H1 (cell line): ENCODE results near the gene C5. TPM values are rescaled to one million over a fixed set of nuclear protein-coding genes. Genes with fewer than 3 reads are reported as not detected.

ENCODE experiments used
- CTCF ChIA-PET: fragments of 300-600 bp; sonication (Branson Sonifier 250); formaldehyde crosslinking; loops from one replicate; lab custom pipeline; 2021; ENCODE audit not compliant: partially characterized antibody; lab: Charles Lee
- POLR2A ChIA-PET: fragments of 300-600 bp; sonication (Branson Sonifier 250); formaldehyde crosslinking; loops from one replicate; lab custom pipeline; 2021; ENCODE audit warnings: inconsistent platforms; ENCODE audit not compliant: partially characterized antibody; lab: Charles Lee
- DNase-seq, 2 experiments: peaks; one replicate each; pipeline versions ENCODE4 v3.0.0 to v3.0.0-alpha.2; 2010 to 2022; ENCODE audit warnings: low spot score in 2 of 2, low read depth in 1 of 2, mixed read lengths in 1 of 2
- FAIRE-seq: peaks from 2 replicates; lab custom pipeline; 2011; peaks lifted over from hg19 to GRCh38; lab: Jason Lieb, UNC
- H2AFZ ChIP-seq: 2 replicates; pipeline ENCODE4 v1.8.1; 2012; ENCODE audit warnings: low read length, inconsistent platforms
- H2AK5ac ChIP-seq: 2 replicates; pipeline ENCODE4 v1.6.1; 2013; ENCODE audit warnings: low read depth, low read length
- H2BK120ac ChIP-seq: replicated peaks from 2 replicates; pipeline ENCODE3; 2013; ENCODE audit warnings: low read depth, low read length, inconsistent platforms
- H2BK12ac ChIP-seq: 2 replicates; pipeline ENCODE4 v1.6.1; 2013; ENCODE audit warnings: low read depth, low read length
- H2BK15ac ChIP-seq: 2 replicates; pipeline ENCODE4 v1.6.1; 2013; ENCODE audit warnings: low read length
- H2BK20ac ChIP-seq: 2 replicates; pipeline ENCODE4 v1.6.1; 2013; ENCODE audit warnings: low read length
- H2BK5ac ChIP-seq: 2 replicates; pipeline ENCODE4 v1.6.1; 2013; ENCODE audit warnings: low read depth, low read length
- H3K14ac ChIP-seq: 2 replicates; pipeline ENCODE4 v1.6.1; 2013; ENCODE audit warnings: inconsistent platforms; ENCODE audit not compliant: insufficient read length
- H3K18ac ChIP-seq: 2 replicates; pipeline ENCODE4 v1.6.1; 2013; ENCODE audit warnings: low read length; ENCODE audit errors: extremely low read depth
- H3K23ac ChIP-seq: 2 replicates; pipeline ENCODE4 v1.6.1; 2013; ENCODE audit warnings: inconsistent platforms; ENCODE audit not compliant: insufficient read length
- H3K23me2 ChIP-seq: 2 replicates; pipeline ENCODE4 v1.6.1; 2013; ENCODE audit warnings: low read depth, low read length
- H3K27ac ChIP-seq: 2 replicates; pipeline ENCODE4 v1.6.1; 2011; ENCODE audit warnings: low read depth, low read length, inconsistent platforms
- H3K27me3 ChIP-seq, 4 experiments: replicated peaks in 1 of 4; 1 replicate in 1 of 4; 2 replicates in 3 of 4; pipeline versions ENCODE4 v1.6.1 to v1.8.1; 2011 to 2013; ENCODE audit warnings: low read length in 3 of 4, mild to moderate bottlenecking in 3 of 4, inconsistent platforms in 2 of 4, mixed read lengths in 2 of 4, moderate library complexity in 1 of 4; ENCODE audit not compliant: control insufficient read depth in 3 of 4, insufficient read depth in 3 of 4; ENCODE audit errors: extremely low read depth in 1 of 4
- H3K36me3 ChIP-seq, 4 experiments: 2 replicates each; pipeline versions ENCODE4 v1.6.1 to v1.8.1; 2011 to 2013; ENCODE audit warnings: mild to moderate bottlenecking in 4 of 4, low read length in 3 of 4, moderate library complexity in 2 of 4, control low read depth in 1 of 4, inconsistent platforms in 1 of 4; ENCODE audit not compliant: insufficient read depth in 4 of 4, control insufficient read depth in 2 of 4
- H3K4ac ChIP-seq: replicated peaks from 2 replicates; pipeline ENCODE3; 2013; ENCODE audit warnings: low read length, low read depth, mixed read lengths, inconsistent platforms; ENCODE audit not compliant: insufficient read length
- H3K4me1 ChIP-seq, 4 experiments: replicated peaks in 1 of 4; 1 replicate in 1 of 4; 2 replicates in 3 of 4; pipeline versions ENCODE4 v1.6.1 to v1.8.1; 2011 to 2013; ENCODE audit warnings: low read length in 3 of 4, inconsistent platforms in 2 of 4, mixed read lengths in 1 of 4; ENCODE audit not compliant: insufficient read depth in 4 of 4, control insufficient read depth in 3 of 4
- H3K4me2 ChIP-seq, 2 experiments: 2 replicates each; pipeline versions ENCODE4 v1.6.1 to v1.8.1; 2011 to 2013; ENCODE audit warnings: low read depth in 2 of 2, low read length in 2 of 2, control low read depth in 1 of 2, inconsistent platforms in 1 of 2, mild to moderate bottlenecking in 1 of 2; ENCODE audit not compliant: insufficient read depth in 1 of 2
- H3K4me3 ChIP-seq, 4 experiments: fragments of 200-600, 300-600 bp in 1 of 4; sonication (generic), shearing (Covaris generic), sonication (Bioruptor Twin) in 1 of 4; 2 replicates each; pipeline versions ENCODE4 v1.5.1 to v1.8.1; 2011 to 2016; ENCODE audit warnings: low read length in 4 of 4, low read depth in 3 of 4, control low read depth in 2 of 4, inconsistent platforms in 2 of 4, mild to moderate bottlenecking in 2 of 4, mixed read lengths in 1 of 4, moderate library complexity in 1 of 4; ENCODE audit not compliant: insufficient read depth in 2 of 4; ENCODE audit errors: extremely low read depth in 1 of 4
- H3K56ac ChIP-seq: replicated peaks from 2 replicates; pipeline ENCODE3; 2013; ENCODE audit warnings: low read depth, mild to moderate bottlenecking, mixed read lengths, low read length, inconsistent platforms; ENCODE audit not compliant: insufficient read length
- H3K79me1 ChIP-seq: 2 replicates; pipeline ENCODE4 v1.6.1; 2013; ENCODE audit warnings: low read depth, low read length, control low read depth
- H3K79me2 ChIP-seq, 2 experiments: 2 replicates each; pipeline versions ENCODE4 v1.6.1 to v1.8.1; 2012 to 2013; ENCODE audit warnings: low read length in 2 of 2, mild to moderate bottlenecking in 2 of 2, inconsistent platforms in 1 of 2; ENCODE audit not compliant: insufficient read depth in 2 of 2, control insufficient read depth in 1 of 2
- H3K9ac ChIP-seq, 4 experiments: replicated peaks in 1 of 4; 1 replicate in 1 of 4; 2 replicates in 3 of 4; pipeline versions ENCODE4 v1.6.1 to v1.8.1; 2011 to 2013; ENCODE audit warnings: low read depth in 3 of 4, low read length in 3 of 4, control low read depth in 2 of 4, mild to moderate bottlenecking in 2 of 4, moderate library complexity in 2 of 4, inconsistent platforms in 1 of 4; ENCODE audit errors: extremely low read depth in 1 of 4
- H3K9me3 ChIP-seq, 2 experiments: 2 replicates each; pipeline versions ENCODE4 v1.6.1 to v1.8.1; 2012 to 2013; ENCODE audit warnings: mild to moderate bottlenecking in 2 of 2, moderate library complexity in 2 of 2, control low read depth in 1 of 2, inconsistent platforms in 1 of 2, low read depth in 1 of 2, low read length in 1 of 2, mixed read lengths in 1 of 2; ENCODE audit not compliant: insufficient read depth in 2 of 2
- H4K20me1 ChIP-seq, 2 experiments: replicated peaks in 1 of 2; 2 replicates each; pipeline versions ENCODE3 to v1.8.1; 2011 to 2013; ENCODE audit warnings: inconsistent platforms in 2 of 2, low read length in 2 of 2, mild to moderate bottlenecking in 1 of 2; ENCODE audit not compliant: insufficient read depth in 2 of 2, control insufficient read depth in 1 of 2
- H4K5ac ChIP-seq: 2 replicates; pipeline ENCODE4 v1.6.1; 2013; ENCODE audit warnings: low read length, low read depth, mixed read lengths, inconsistent platforms; ENCODE audit not compliant: insufficient read length
- H4K8ac ChIP-seq: 2 replicates; pipeline ENCODE4 v1.8.0; 2013; ENCODE audit warnings: mild to moderate bottlenecking, moderate library complexity, low read length, inconsistent platforms; ENCODE audit not compliant: insufficient read depth; ENCODE audit errors: extremely low read depth
- H4K91ac ChIP-seq: replicated peaks from 2 replicates; pipeline ENCODE3; 2013; ENCODE audit warnings: low read length, mixed read lengths, inconsistent platforms; ENCODE audit not compliant: insufficient read length
- ATF2 ChIP-seq: IDR thresholded peaks from 2 replicates; pipeline ENCODE4 v1.6.1; 2012; ENCODE audit warnings: low read length, inconsistent platforms
- CTCF ChIP-seq, 3 experiments: IDR thresholded peaks; 1 replicate in 2 of 3; 2 replicates in 1 of 3; pipeline versions ENCODE4 v1.5.1 to v1.6.1; 2011; ENCODE audit warnings: low read length in 3 of 3, mild to moderate bottlenecking in 3 of 3, inconsistent platforms in 2 of 3, low read depth in 1 of 3, moderate library complexity in 1 of 3; ENCODE audit not compliant: insufficient read depth in 1 of 3; ENCODE audit errors: control extremely low read depth in 1 of 3
- EP300 ChIP-seq, 2 experiments: IDR thresholded peaks; 1 replicate in 1 of 2; 2 replicates in 1 of 2; pipeline ENCODE4 v1.6.1; 2011 to 2012; ENCODE audit warnings: low read depth in 2 of 2, low read length in 2 of 2, mild to moderate bottlenecking in 2 of 2, borderline replicate concordance in 1 of 2, inconsistent platforms in 1 of 2, moderate library complexity in 1 of 2
- KDM1A ChIP-seq: fragments of 200-600, 300-600 bp; sonication (generic); IDR thresholded peaks from 2 replicates; pipeline ENCODE4 v1.7.1; 2016; ENCODE audit warnings: mild to moderate bottlenecking, low read length, borderline replicate concordance
- POU5F1 ChIP-seq: IDR thresholded peaks from 2 replicates; pipeline ENCODE4 v1.6.1; 2011; ENCODE audit warnings: low read depth, mild to moderate bottlenecking, low read length, moderate library complexity
- WGBS, 2 experiments: shearing (Covaris generic) in 1 of 2; methylation state at CpG; one replicate each; pipeline versions ENCODE4 v1.1.6 to v1.1.7; 2013 to 2015; ENCODE audit warnings: low lambda C conversion rate in 2 of 2, mixed read lengths in 2 of 2, inconsistent platforms in 1 of 2, low coverage in 1 of 2, missing lambda C conversion rate in 1 of 2; ENCODE audit not compliant: insufficient replicate concordance in 2 of 2, insufficient coverage in 1 of 2, insufficient read length in 1 of 2; ENCODE audit errors: extremely low coverage in 1 of 2, missing lambda C conversion rate in 1 of 2; 5-methylcytosine and 5-hydroxymethylcytosine counted together
- polyA plus RNA-seq, 7 experiments: library from polyadenylated mRNA; depleted of rRNA in 3 of 7; stranded (reverse) in 5 of 7; unstranded in 2 of 7; fragments of >200 nt in 5 of 7; fragments of 200-250 nt in 2 of 7; gene quantifications; 1 replicate in 5 of 7; 2 replicates in 1 of 7; 4 replicates in 1 of 7; pipeline versions ENCODE4 v1.2.1 to v1.2.3, GENCODE V29; 2011 to 2013; ENCODE audit warnings: missing spikeins in 2 of 7, mixed read lengths in 2 of 7
- total RNA-seq: library from RNA; stranded (reverse); fragmentation: NEBNext Ultra II Directional; extraction: Animal tissue kit (Norgen Biotek cat#: 25700); gene quantifications from 2 replicates; pipeline ENCODE4 v1.2.1, GENCODE V29; 2021

The C5 gene
- total and polyA plus RNA-seq, 2 of the 8 experiments (the other 6 are each of a cell fraction or from before 2014, with no cell fraction given): 0.24 to 0.35 TPM

GRCh38 chr9:120938851-120939250, 111.2 kb downstream of the C5 start:
- Histone ChIP-seq H2BK12ac (no peak overlapping the region), H2BK5ac (no peak overlapping the region), H3K4me3 (no peak overlapping the region), H3K79me2 (no peaks in the 10 kb centered on the region), H4K8ac (no peak overlapping the region), H3K56ac (no peak overlapping the region), H3K79me1 (no peaks in the 10 kb centered on the region), H3K36me3 (no peaks in the 10 kb centered on the region), H3K23me2 (no peaks in the 10 kb centered on the region), H3K4ac (no peak overlapping the region), H3K27me3 (no peaks in the 10 kb centered on the region), H3K14ac (no peak overlapping the region), H2BK20ac (no peak overlapping the region), H2AFZ (no peak overlapping the region), H3K18ac (no peak overlapping the region), H3K27ac (no peak overlapping the region), H3K9me3 (no peaks in the 10 kb centered on the region), H4K20me1 (no peaks in the 10 kb centered on the region), H2AK5ac (no peak overlapping the region), H4K91ac (no peak overlapping the region), H2BK120ac (no peak overlapping the region), H3K4me1 (peaks cover 0 to 10% (median 3%) of the 10 kb centered on the region in 4 experiments; a peak in 5 of 7 replicates), H3K4me2 (no peak overlapping the region), H3K23ac (no peak overlapping the region), H2BK15ac (no peak overlapping the region), H4K5ac (no peak overlapping the region), H3K9ac (no peak overlapping the region)
- WGBS, 2 experiments: 86% methylated on average over 3 of the region's 3 CpGs; no CpG with 5 or more reads in 1 of the 2 experiments
- DNase-seq: no peak
- TF ChIP-seq ATF2: no peak
- TF ChIP-seq CTCF (IDR thresholded peaks at IDR 0.05; ENCODE audit: control extremely low read depth in 1 of 3, insufficient read depth in 1 of 3, low read depth in 1 of 3, low read length in 3 of 3): no peak
- TF ChIP-seq EP300 (IDR thresholded peaks at IDR 0.05; ENCODE audit: borderline replicate concordance in 1 of 2, low read depth in 2 of 2, low read length in 2 of 2): no peak
- no peak for TF ChIP-seq POU5F1
- no peak for TF ChIP-seq KDM1A
- ChIA-PET CTCF (interaction anchor here (0.7 to 12.5 kb wide), 15 partner anchors 10 to 196 kb away, joined by 3 to 108 read pairs (median 4); partner anchors contain the start of gene TRAF1), POLR2A (interaction anchor here (1.0 to 4.6 kb wide), 5 partner anchors 9 to 145 kb away, joined by 3 to 14 read pairs (median 3); partner anchors contain the start of genes FBXW2 and PSMD5)
- no peak for FAIRE-seq
